ENCODE results near the gene CAMK2N1. TPM values are rescaled to one million over a fixed set of nuclear protein-coding genes. Genes with fewer than 3 reads are reported as not detected.

The CAMK2N1 gene
- total RNA-seq, 1 experiment from 2014 or later, result 51.2 TPM

- intact Hi-C loops (cut with micrococcal nuclease), result loop anchor here (1.0 to 10.0 kb wide), 8 partner anchors 59 to 579 kb away; no protein-coding TSS in a partner anchor
Observed at GRCh38 chr1:20493309-20493708, 7.3 kb upstream of the CAMK2N1 start.

GRCh38 chr1:20492751-20493150 lies 6.7 kb upstream of the CAMK2N1 start:
- Histone ChIP-seq H3K4me1 (ENCODE audit: insufficient read depth, low read length) (peaks cover 43% of the 10 kb centered on the region), H3F3A (ENCODE audit: low read length, unreplicated experiment) (peaks cover 12% of the 10 kb centered on the region), H4K20me1 (ENCODE audit: low read length) (no peaks in the 10 kb centered on the region), H3K9me3 (ENCODE audit: low read length) (no peaks in the 10 kb centered on the region), H3K27ac (ENCODE audit: low read length) (no peak overlapping the region), H2AFZ (ENCODE audit: low read length) (no peak overlapping the region), H3K9ac (ENCODE audit: low read length) (no peak overlapping the region), H3K4me3 (ENCODE audit: low read length) (no peak overlapping the region), H3K4me2 (ENCODE audit: low read length) (no peak overlapping the region), H3K36me3 (ENCODE audit: low read depth, low read length) (no peaks in the 10 kb centered on the region), H3K27me3 (ENCODE audit: low read length) (no peaks in the 10 kb centered on the region), H3K9me2 (replicated peaks; ENCODE audit: low read length) (no peaks in the 10 kb centered on the region), H3K79me2 (ENCODE audit: low read length) (no peaks in the 10 kb centered on the region)
- DNase-seq (no peak), ATAC-seq (no peak)
- TF ChIP-seq EZH2phosphoT487 (IDR thresholded peaks at IDR 0.05; ENCODE audit: borderline replicate concordance, low read length) (no peak), CTCF (conservative IDR thresholded peaks at IDR 0.05; ENCODE audit: low read depth, low read length) (no peak), EZH2 (IDR thresholded peaks at IDR 0.05; ENCODE audit: low read length, unreplicated experiment) (no peak)
- ChIA-PET CTCF (no interaction called here), POLR2A (ENCODE audit: unreplicated experiment) (no interaction called here)
- no TSS peak for BruUV-seq (replicated peaks)
- intact Hi-C loops (cut with micrococcal nuclease), result loop anchor here (1.0 to 10.0 kb wide), 8 partner anchors 58 to 578 kb away; no protein-coding TSS in a partner anchor

More at GRCh38 chr1:20493309-20493708, 7.3 kb upstream of the CAMK2N1 start:
- Histone ChIP-seq H3K27ac (ENCODE audit: low read length) (no peak overlapping the region), H3K4me3 (ENCODE audit: low read length) (no peak overlapping the region), H3K9me3 (ENCODE audit: low read length) (no peaks in the 10 kb centered on the region), H4K20me1 (ENCODE audit: low read length) (no peaks in the 10 kb centered on the region), H3K4me2 (ENCODE audit: low read length) (no peak overlapping the region), H3K9me2 (replicated peaks; ENCODE audit: low read length) (no peaks in the 10 kb centered on the region), H3F3A (ENCODE audit: low read length, unreplicated experiment) (peaks cover 12% of the 10 kb centered on the region), H3K79me2 (ENCODE audit: low read length) (no peaks in the 10 kb centered on the region), H3K27me3 (ENCODE audit: low read length) (no peaks in the 10 kb centered on the region), H3K36me3 (ENCODE audit: low read depth, low read length) (no peaks in the 10 kb centered on the region), H3K9ac (ENCODE audit: low read length) (no peak overlapping the region), H2AFZ (ENCODE audit: low read length) (no peak overlapping the region), H3K4me1 (ENCODE audit: insufficient read depth, low read length) (peaks cover 47% of the 10 kb centered on the region)
- DNase-seq (no peak), ATAC-seq (no peak)
- no TSS peak for BruUV-seq (replicated peaks)
- TF ChIP-seq EZH2phosphoT487 (IDR thresholded peaks at IDR 0.05; ENCODE audit: borderline replicate concordance, low read length) (no peak), CTCF (conservative IDR thresholded peaks at IDR 0.05; ENCODE audit: low read depth, low read length) (no peak), EZH2 (IDR thresholded peaks at IDR 0.05; ENCODE audit: low read length, unreplicated experiment) (no peak)
- POLR2A ChIA-PET (ENCODE audit: unreplicated experiment), result no interaction called here
- CTCF ChIA-PET, result interaction anchor here (0.6 to 1.8 kb wide), 3 partner anchors 258 to 388 kb away, joined by 4 to 5 read pairs (median 4); no protein-coding TSS in a partner anchor

- intact Hi-C loops (cut with micrococcal nuclease), result loop anchor here (2.0 to 10.0 kb wide), 5 partner anchors 57 to 577 kb away; no protein-coding TSS in a partner anchor
- H3K4me2 ChIP-seq (ENCODE audit: low read length), result no peak overlapping the region
Observed at GRCh38 chr1:20491866-20492265, 5.9 kb upstream of the CAMK2N1 start.

More at GRCh38 chr1:20491866-20492265, 5.9 kb upstream of the CAMK2N1 start:
- no peak overlapping the region for H2AFZ ChIP-seq (ENCODE audit: low read length)
- H3F3A ChIP-seq (ENCODE audit: low read length, unreplicated experiment), result peaks cover 12% of the 10 kb centered on the region
- H4K20me1 ChIP-seq (ENCODE audit: low read length), result no peaks in the 10 kb centered on the region
- no TSS peak for BruUV-seq (replicated peaks)
- H3K4me1 ChIP-seq (ENCODE audit: insufficient read depth, low read length), result peaks cover 40% of the 10 kb centered on the region
- no peak overlapping the region for H3K4me3 ChIP-seq (ENCODE audit: low read length)
- DNase-seq (no peak), ATAC-seq (no peak)
- H3K27me3 ChIP-seq (ENCODE audit: low read length), result no peaks in the 10 kb centered on the region
- H3K9me3 ChIP-seq (ENCODE audit: low read length), result no peaks in the 10 kb centered on the region
- no peaks in the 10 kb centered on the region for H3K36me3 ChIP-seq (ENCODE audit: low read depth, low read length)
- POLR2A ChIA-PET (ENCODE audit: unreplicated experiment), result no interaction called here
- H3K9me2 ChIP-seq (replicated peaks; ENCODE audit: low read length), result no peaks in the 10 kb centered on the region
- no peaks in the 10 kb centered on the region for H3K79me2 ChIP-seq (ENCODE audit: low read length)
- TF ChIP-seq EZH2 (IDR thresholded peaks at IDR 0.05; ENCODE audit: low read length, unreplicated experiment), result no peak
- no peak for TF ChIP-seq CTCF (conservative IDR thresholded peaks at IDR 0.05; ENCODE audit: low read depth, low read length)
- no peak for TF ChIP-seq EZH2phosphoT487 (IDR thresholded peaks at IDR 0.05; ENCODE audit: borderline replicate concordance, low read length)
- H3K27ac ChIP-seq (ENCODE audit: low read length), result no peak overlapping the region
- no peak overlapping the region for H3K9ac ChIP-seq (ENCODE audit: low read length)
- CTCF ChIA-PET, result interaction anchor here (0.6 kb wide), 1 partner anchor 58 kb away, joined by 6 read pairs; no protein-coding TSS in a partner anchor
